ENCODE measurements around the gene ZXDC. TPM values are rescaled to one million over a fixed set of nuclear protein-coding genes. Genes with fewer than 3 reads are reported as not detected.

Gene ZXDC
- total and polyA plus RNA-seq, 2 experiments from 2014 or later, result 24.1 to 25.0 TPM

- Histone ChIP-seq H3K9me3 (ENCODE audit: low read depth) (no peaks in the 10 kb centered on the region), H4K20me1 (ENCODE audit: insufficient read depth, poor library complexity, severe bottlenecking) (no peaks in the 10 kb centered on the region), H3K27me3 (no peaks in the 10 kb centered on the region), H3K36me3 (replicated peaks; ENCODE audit: insufficient read depth, low read depth) (no peaks in the 10 kb centered on the region), H3K27ac (no peak overlapping the region), H3K4me3 (no peak overlapping the region), H2AFZ (no peak overlapping the region), H3K4me2 (no peak overlapping the region), H3K79me2 (no peaks in the 10 kb centered on the region), H3K9me2 (replicated peaks; ENCODE audit: insufficient read depth) (no peaks in the 10 kb centered on the region), H3K4me1 (ENCODE audit: insufficient read depth) (no peaks in the 10 kb centered on the region)
- no peak for DNase-seq (ENCODE audit: low spot score)
- TF ChIP-seq EZH2phosphoT487 (IDR thresholded peaks at IDR 0.05; ENCODE audit: low read depth, severe bottlenecking, unreplicated experiment) (no peak), EZH2 (IDR thresholded peaks at IDR 0.05; ENCODE audit: borderline replicate concordance) (no peak), CTCF (IDR thresholded peaks at IDR 0.05; ENCODE audit: poor library complexity) (no peak)
- WGBS (ENCODE audit: low lambda C conversion rate, missing lambda C conversion rate), result 87% methylated on average over 5 of the region's 5 CpGs
Measured at GRCh38 chr3:126501054-126501453, 25.4 kb upstream of the ZXDC start.

GRCh38 chr3:126500016-126500415, 24.3 kb upstream of the ZXDC start:
- WGBS (ENCODE audit: low lambda C conversion rate, missing lambda C conversion rate), result 92% methylated on average over 7 of the region's 7 CpGs

GRCh38 chr3:126499401-126499800, 23.7 kb upstream of the ZXDC start:
- Histone ChIP-seq H3K4me2 (no peak overlapping the region), H3K79me2 (no peaks in the 10 kb centered on the region), H2AFZ (no peak overlapping the region), H3K4me1 (ENCODE audit: insufficient read depth) (no peaks in the 10 kb centered on the region), H3K27ac (no peak overlapping the region), H3K9me3 (ENCODE audit: low read depth) (no peaks in the 10 kb centered on the region), H3K36me3 (replicated peaks; ENCODE audit: insufficient read depth, low read depth) (no peaks in the 10 kb centered on the region), H3K4me3 (no peak overlapping the region), H3K9me2 (replicated peaks; ENCODE audit: insufficient read depth) (no peaks in the 10 kb centered on the region), H3K27me3 (no peaks in the 10 kb centered on the region), H4K20me1 (ENCODE audit: insufficient read depth, poor library complexity, severe bottlenecking) (no peaks in the 10 kb centered on the region)
- DNase-seq (ENCODE audit: low spot score), result no peak
- 93% methylated on average over 9 of the region's 9 CpGs for WGBS (ENCODE audit: low lambda C conversion rate, missing lambda C conversion rate)
- TF ChIP-seq CTCF (IDR thresholded peaks at IDR 0.05; ENCODE audit: poor library complexity) (no peak), EZH2phosphoT487 (IDR thresholded peaks at IDR 0.05; ENCODE audit: low read depth, severe bottlenecking, unreplicated experiment) (no peak), EZH2 (IDR thresholded peaks at IDR 0.05; ENCODE audit: borderline replicate concordance) (no peak)

More at GRCh38 chr3:126500016-126500415, 24.3 kb upstream of the ZXDC start:
- TF ChIP-seq CTCF (IDR thresholded peaks at IDR 0.05; ENCODE audit: poor library complexity) (no peak), EZH2phosphoT487 (IDR thresholded peaks at IDR 0.05; ENCODE audit: low read depth, severe bottlenecking, unreplicated experiment) (no peak), EZH2 (IDR thresholded peaks at IDR 0.05; ENCODE audit: borderline replicate concordance) (no peak)
- Histone ChIP-seq H3K4me2 (no peak overlapping the region), H3K27ac (no peak overlapping the region), H3K27me3 (no peaks in the 10 kb centered on the region), H3K9me2 (replicated peaks; ENCODE audit: insufficient read depth) (no peaks in the 10 kb centered on the region), H3K4me3 (no peak overlapping the region), H3K36me3 (replicated peaks; ENCODE audit: insufficient read depth, low read depth) (no peaks in the 10 kb centered on the region), H3K9me3 (ENCODE audit: low read depth) (no peaks in the 10 kb centered on the region), H3K4me1 (ENCODE audit: insufficient read depth) (no peaks in the 10 kb centered on the region), H3K79me2 (no peaks in the 10 kb centered on the region), H4K20me1 (ENCODE audit: insufficient read depth, poor library complexity, severe bottlenecking) (no peaks in the 10 kb centered on the region), H2AFZ (no peak overlapping the region)
- no peak for DNase-seq (ENCODE audit: low spot score)

- Histone ChIP-seq H3K36me3 (replicated peaks; ENCODE audit: insufficient read depth, low read depth) (no peaks in the 10 kb centered on the region), H3K4me1 (ENCODE audit: insufficient read depth) (no peaks in the 10 kb centered on the region), H2AFZ (no peak overlapping the region), H3K9me3 (ENCODE audit: low read depth) (no peaks in the 10 kb centered on the region), H3K4me2 (no peak overlapping the region), H3K27ac (no peak overlapping the region), H3K9me2 (replicated peaks; ENCODE audit: insufficient read depth) (no peaks in the 10 kb centered on the region), H3K27me3 (no peaks in the 10 kb centered on the region), H4K20me1 (ENCODE audit: insufficient read depth, poor library complexity, severe bottlenecking) (no peaks in the 10 kb centered on the region), H3K79me2 (no peaks in the 10 kb centered on the region), H3K4me3 (no peak overlapping the region)
- 62% methylated on average over 10 of the region's 10 CpGs for WGBS (ENCODE audit: low lambda C conversion rate, missing lambda C conversion rate)
- TF ChIP-seq CTCF (IDR thresholded peaks at IDR 0.05; ENCODE audit: poor library complexity), result no peak
- TF ChIP-seq EZH2phosphoT487 (IDR thresholded peaks at IDR 0.05; ENCODE audit: low read depth, severe bottlenecking, unreplicated experiment), result no peak
- TF ChIP-seq EZH2 (IDR thresholded peaks at IDR 0.05; ENCODE audit: borderline replicate concordance), result no peak
- no peak for DNase-seq (ENCODE audit: low spot score)
Measured at GRCh38 chr3:126498929-126499328, 23.2 kb upstream of the ZXDC start.
